GM18868 (cell line): Measurements from ENCODE around the gene FAM177A1.
"Not testable (repeated sequence)": the region's sequence is repeated elsewhere in the genome, so short reads cannot be mapped to it uniquely, and the experiment has no call there.

Source experiments
- ATAC-seq: cut with Tn5 transposase; IDR thresholded peaks from one replicate; pipeline ENCODE4 v1.9.1; 2021; ENCODE audit warnings: mild to moderate bottlenecking, moderate library complexity; ENCODE audit not compliant: unreplicated experiment

The FAM177A1 gene

DNA sequence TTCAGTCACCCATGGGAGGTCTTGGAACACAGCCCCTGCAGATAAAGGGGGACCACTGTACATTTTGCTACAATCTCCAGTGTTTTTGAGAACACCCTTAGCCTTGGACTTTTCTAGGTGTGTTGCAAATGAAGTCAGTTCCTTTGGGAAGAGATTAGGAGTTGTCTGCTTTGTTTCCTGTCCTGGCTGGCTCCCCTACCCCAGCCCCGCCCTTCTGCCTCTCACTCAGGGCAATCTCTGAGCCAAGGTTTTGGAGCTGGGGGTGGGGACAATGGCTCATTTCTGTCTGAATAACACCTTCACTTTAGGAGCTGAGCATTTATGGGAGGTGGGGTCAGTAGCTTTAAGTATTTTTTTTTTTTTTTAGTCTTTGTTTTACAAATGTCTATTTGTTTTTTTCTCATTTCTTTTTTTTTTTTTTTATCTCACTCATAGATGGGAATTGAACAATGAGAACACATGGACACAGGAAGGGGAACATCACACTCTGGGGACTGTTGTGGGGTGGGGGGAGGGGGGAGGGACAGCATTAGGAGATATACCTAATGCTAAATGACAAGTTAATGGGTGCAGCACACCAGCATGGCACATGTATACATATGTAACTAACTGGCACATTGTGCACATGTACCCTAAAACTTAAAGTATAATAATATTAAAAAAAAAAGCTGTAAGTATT lies 15.2 kb downstream of the FAM177A1 start:
- ATAC-seq: not testable (repeated sequence)

DNA sequence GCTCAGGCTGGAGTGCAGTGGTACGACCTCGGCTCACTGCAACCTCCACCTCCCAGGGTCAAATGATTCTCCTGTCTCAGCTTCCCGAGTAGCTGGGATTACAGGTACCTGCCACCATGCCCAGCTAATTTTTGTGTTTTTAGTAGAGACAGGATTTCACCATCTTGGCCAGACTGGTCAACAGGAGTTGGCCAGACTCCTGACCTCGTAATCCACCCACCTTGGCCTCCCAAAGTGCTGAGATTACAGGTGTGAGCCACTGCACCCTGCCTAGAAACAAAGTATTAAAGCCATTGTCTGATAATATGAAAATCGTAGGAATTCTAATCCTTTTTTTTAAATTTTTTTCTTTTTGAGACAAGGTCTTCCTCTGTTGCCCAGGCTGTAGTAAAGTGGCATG lies 19.7 kb downstream of the FAM177A1 start:
- ATAC-seq: not testable (repeated sequence)

DNA sequence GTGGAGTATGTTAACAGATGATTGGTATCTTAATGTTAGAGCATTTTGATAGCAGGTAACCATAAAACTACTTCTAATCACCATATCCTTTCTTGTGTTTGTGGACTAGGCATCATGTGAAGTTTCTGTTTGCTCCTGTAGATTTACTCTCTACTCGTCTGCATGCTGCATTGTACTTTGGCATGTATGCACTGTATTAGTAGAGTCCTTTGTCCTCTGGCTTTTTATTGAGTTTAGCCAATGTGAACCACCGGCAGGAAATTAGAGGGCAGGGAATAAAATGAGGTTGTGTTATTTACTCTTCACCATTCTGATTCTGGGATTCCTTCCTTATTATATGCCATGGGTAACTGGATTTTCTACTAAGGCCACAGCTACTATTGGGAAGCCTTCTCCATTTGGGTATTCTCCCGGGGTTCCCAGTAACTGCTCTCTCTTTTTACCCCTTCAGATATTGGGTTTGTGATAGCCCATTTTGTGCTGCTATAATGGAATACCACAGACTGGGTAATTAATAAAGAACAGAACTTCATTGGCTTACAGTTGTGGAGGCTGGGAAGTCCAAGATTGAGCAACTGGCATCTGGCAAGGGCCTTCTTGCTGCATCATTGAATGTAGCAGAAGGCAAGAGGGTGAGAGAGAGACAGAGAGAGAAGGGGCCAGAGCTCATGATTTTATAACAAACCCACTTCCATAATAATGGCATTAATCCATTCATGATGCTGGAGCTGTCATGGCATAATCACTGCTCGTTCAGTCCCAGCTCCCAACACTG lies 22.4 kb downstream of the FAM177A1 start:
- no peak for ATAC-seq

DNA sequence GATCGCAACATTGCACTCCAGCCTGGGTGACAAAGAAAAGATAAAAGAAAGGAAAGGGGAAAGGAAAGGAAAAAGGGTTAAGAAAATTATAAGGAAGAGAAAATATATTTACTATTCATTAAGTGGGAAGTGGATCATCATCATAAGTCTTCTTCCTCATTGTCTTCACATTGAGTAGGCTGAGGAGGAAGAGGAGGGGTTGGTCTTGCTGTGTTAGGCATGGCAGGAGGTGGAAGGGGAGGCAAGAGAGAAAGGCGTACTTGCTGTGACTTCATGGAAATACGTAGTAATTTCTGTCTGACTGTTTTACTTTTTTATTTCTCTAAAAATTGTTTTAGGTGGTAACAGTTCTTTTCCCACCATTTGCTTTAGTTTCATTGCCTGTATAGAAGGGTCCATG lies 26.2 kb downstream of the FAM177A1 start:
- no peak for ATAC-seq

DNA sequence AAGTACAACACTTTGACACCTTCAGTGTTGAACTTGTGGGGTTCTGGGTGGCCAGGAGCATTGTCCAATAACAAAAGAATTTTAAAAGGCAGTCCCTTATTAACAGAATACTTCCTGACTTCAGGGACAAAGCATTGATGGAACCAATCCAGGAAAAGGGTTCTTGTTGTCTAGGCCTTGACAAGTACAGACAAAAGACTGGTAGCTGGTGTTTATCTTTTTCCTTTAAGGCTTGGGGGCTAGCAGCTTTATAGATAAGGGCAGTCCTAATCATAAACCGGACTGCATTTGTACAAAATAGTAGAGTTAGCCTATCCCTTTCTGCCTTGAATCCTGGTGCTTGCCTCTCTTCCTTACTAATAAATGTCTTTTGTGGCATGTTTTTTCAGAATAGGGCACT lies 27.4 kb downstream of the FAM177A1 start:
- ATAC-seq: no peak

DNA sequence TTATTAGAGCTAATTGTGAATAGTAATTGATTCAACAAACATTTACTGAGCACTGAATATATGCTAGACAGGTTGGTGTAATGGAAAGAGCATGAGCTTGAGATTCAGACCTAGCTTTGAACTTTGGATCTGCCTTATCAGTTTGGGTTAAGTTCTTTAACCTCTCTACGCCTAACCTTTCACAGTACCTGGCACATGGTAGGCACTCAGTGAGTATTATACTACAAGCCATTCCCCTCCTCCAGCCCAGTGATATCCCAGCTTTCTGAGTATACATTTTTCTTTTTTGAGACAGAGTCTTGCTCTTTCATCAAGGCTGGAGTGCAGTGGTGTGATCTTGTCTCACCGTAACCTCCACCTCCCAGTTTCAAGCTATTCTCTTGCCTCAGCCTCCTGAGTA lies 32.0 kb downstream of the FAM177A1 start:
- no peak for ATAC-seq

DNA sequence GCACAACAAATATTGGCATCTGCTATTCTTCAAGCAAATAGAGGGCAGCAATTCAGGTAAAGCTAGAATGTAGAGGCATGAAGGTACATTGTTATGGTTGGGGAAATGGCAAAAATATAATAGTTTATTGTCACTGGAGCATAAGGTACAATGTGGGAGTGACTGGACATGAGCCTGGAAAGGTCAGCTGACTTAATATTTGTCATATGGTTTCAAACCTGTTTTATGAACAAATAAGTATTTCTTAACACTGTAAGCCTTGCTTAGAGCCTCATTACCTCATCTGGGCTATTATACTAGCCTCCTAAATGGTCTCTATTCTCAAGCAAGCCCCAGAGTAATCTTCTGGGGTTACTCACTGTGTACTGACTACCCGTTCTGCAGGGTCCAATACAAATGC lies 33.7 kb downstream of the FAM177A1 start:
- no peak for ATAC-seq

DNA sequence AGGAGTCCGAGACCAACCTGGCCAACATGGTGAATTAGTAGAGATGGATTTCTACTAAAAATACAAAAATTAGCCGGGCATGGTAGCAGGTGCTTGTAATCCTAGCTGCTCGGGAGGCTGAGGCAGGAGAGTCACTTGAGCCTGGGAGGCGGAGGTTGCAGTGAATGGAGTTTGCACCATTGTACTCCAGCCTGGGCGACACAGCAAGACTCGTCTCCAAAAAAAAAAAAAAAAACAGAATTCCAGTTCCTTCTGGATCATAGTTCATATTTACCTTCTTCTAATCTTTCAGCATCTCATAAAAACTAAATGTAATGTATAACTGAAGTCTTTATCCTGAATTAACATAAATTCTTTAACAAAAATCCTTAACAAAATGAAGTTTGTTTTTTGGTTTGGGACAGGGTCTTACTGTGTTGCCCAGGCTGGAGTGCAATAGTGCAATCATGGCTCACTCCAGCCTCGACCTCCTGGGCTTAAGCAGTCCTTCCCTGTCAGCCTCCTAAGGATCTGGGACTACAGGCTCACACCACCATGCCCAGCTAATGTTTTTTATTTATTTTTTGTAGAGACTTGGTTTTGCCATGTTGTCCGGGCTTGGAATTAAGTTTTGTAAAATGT lies 37.6 kb downstream of the FAM177A1 start:
- ATAC-seq: no peak

DNA sequence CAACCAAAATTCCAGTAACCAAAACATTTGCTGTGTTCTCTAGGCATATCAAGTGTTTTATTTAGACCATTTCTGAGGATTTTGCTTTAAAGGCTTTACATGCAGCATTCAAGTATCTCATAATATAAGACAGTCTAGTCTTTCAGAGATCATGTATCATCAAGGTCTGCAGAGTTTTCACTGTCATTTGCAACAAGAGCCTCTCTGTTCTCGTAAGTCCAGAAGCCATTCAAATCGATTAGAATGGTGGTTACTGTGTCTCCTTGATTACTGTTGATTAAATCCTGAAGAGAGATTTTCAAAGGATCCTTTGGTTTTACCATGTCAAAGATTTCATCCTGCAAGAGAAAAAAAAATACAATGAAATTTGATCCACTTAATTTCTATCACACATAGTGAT lies 39.4 kb downstream of the FAM177A1 start:
- no peak for ATAC-seq

DNA sequence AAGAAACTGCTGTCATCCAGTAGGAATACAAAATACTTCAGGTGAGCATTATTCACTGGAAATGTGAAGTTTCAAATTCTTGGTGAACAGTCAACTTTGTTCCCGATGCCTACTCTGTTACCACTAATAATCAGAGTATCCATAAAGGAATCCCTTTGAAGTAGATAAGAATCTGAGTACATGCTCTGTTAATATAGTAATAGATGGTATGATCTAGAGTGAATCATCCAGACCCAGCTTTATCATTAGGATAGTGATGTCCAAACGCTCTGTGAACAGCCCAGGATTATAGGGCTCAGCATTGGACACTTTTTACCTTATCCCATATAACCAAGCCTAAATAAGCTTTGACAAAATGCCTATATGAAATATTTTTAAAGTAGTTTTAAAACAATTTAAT lies 42.4 kb downstream of the FAM177A1 start:
- no peak for ATAC-seq

DNA sequence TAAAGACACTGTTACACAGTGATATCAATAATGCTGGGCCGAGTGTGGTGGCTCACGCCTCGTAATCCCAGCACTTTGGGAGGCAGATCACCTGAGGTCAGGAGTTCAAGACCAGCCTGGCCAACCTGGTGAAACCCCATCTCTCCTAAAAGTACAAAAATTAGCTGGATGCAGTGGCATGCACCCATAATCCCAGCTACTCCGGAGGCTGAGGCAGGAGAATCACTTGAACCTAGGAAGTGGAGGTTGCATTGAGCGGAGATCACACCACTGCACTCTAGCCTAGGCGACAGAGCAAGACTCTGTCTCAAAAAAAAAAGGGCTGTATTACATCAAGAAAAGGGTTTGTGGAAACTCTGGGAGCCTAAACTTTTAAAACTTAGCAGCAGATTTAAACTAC lies 48.6 kb downstream of the FAM177A1 start:
- ATAC-seq: not testable (repeated sequence)

DNA sequence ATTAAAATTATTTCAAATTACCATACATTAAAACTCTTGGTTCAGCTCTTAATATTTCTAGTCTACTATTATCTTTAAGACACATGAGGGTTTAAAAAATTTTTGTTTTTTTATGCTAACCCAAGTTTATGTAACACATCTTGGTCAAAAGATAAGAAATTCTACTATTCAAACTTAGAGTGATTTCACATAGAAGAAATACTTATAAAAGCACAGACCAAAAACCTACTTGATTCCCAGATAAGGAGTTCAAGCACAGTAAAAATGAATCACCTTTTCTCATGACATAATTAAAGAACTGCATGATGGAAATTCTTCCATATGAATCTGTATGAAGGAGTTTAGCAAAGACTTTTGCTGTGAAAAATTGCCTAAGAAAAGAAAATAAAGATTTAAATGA lies 61.8 kb downstream of the FAM177A1 start:
- no peak for ATAC-seq

DNA sequence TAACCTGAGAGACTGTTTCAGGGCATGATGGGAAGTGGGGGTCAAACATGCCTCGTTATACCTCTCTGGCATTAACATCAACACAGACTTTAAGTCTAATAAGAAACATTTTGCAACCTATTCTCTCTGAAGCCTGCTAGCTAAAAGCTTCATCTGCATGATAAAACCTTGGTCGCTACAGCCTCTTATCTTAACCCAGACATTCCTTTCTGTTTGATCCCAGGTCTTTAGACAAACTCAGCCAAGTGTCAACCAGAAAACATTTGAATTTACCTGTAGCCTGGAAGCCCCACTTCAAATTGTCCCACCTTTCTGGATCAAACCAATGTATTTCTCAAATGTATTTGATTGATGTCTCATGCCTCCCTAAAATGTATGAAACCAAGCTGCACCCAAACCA lies 66.6 kb downstream of the FAM177A1 start:
- no peak for ATAC-seq

DNA sequence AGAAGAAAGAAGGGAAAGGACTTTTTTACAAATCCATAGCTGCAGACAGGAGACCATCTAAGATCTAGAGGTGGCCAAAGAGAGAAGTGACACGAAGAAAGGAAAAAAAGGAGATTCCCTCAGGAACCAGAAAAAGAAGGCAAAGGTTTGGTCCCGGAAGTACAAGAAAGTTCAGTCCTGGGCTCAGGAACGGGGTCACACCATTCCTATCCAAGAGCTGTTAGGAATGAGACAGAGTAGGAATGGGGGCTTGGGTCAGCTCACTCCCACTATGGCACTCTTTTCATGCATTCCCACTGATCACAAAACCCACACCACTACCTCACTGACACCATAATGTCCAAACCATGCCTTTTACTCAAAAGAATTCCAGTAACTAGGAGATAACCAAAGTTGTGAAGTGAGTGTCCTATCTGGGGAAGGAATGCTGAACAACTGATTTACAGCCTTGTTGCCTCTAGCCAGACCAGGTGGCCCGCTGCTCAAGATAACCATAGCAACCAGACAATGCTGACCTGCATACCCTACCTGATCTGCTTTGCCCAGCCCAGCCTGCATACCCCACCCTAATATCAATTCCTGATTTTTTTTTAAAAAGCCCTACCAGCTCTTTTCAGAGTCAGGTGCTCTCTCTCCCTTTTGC lies 67.4 kb downstream of the FAM177A1 start:
- no peak for ATAC-seq

DNA sequence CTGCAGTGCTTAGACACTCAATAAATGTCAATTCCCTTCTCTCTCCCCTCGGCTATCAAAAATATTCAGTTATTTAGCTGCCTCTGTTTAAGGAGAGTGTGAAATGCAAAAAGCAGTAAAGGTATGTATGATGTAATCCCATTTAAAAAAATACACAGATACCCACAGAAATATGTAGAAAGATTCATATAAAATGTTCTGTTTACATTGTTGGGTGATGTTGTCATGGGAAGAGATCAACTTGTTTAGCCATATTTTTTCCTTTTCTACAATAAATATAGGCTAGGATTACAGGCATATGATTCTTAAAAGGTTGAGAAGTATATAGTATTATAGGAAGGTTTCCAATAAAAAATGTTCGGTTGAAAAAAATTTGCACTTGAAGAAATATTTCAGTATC lies 68.0 kb downstream of the FAM177A1 start:
- no peak for ATAC-seq

DNA sequence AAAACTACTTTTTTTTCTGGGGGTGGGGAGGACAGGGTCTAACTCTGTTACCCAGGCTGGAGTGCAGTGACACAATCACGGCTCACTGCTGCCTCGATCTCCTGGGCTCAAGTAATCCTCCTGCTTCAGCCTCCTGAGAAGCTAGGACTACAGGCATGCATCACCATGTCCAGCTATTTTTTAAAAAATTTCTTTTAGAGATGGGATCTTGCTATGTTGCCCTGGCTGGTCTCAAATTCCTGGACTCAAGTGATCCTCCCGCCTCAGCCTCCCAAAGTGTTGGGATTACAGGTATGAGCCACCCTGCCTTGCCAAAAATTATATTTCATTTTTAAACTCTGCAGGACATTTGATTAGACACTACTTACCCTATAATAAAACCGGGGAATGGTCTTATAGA lies 70.2 kb downstream of the FAM177A1 start:
- no peak for ATAC-seq

DNA sequence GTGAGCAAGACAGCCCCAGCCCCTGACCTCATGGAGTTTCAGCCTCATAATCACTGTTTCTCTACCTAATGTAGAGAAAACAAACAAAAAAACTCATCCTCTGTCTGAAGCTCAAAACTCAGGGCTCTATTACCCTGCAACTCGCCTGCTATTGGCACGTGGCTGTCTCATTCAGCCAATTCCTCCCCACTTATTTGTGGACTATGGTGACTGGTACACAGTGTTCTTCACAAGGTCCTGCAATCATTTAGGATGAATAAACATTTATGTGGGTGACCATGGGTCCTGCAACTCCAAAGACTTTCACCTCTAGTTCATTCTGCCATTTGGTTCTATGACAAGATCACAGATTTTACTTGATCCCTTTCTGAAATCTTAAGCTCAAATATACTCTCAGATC lies 71.0 kb downstream of the FAM177A1 start:
- no peak for ATAC-seq

DNA sequence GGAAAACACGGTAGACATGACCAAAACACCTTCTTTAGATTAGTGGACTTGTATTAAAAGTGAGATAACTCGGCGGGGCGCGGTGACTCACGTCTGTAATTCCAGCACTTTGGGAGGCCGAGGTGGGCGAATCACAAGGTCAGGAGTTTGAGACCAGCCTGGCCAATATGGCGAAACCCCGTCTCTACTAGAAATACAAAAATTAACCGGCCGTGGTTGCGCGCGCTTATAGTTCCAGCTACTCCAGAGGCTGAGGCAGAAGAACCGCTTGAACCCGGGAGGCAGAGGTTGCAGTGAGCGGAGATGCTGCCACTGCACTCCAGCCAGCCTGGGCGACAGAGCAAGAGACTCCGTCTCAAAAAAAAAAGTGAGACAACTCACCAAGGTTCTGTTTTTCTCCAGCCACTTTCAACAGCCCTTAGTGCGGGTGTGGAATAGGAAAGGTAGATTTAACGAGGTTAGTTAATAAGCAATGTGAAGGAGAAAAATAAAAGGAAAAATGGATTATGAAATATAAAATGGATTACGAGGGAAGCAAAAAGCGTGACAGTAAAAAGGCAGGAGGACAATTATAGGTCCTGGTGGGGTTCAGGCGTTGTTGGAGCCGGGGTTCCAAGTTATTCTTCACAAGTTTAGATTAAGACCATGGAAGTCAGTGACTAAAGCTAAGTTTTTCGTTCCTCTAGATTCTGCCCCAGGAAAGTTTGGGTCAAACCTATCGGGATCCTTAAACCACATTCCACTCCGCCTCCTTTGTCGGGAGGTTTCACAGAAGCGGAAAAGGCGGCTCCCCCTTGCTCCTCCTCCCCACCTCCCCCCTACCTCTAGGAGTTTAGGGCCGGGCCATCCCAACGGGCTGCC lies 75.2 kb downstream of the FAM177A1 start:
- ATAC-seq: peak; percentile 1

DNA sequence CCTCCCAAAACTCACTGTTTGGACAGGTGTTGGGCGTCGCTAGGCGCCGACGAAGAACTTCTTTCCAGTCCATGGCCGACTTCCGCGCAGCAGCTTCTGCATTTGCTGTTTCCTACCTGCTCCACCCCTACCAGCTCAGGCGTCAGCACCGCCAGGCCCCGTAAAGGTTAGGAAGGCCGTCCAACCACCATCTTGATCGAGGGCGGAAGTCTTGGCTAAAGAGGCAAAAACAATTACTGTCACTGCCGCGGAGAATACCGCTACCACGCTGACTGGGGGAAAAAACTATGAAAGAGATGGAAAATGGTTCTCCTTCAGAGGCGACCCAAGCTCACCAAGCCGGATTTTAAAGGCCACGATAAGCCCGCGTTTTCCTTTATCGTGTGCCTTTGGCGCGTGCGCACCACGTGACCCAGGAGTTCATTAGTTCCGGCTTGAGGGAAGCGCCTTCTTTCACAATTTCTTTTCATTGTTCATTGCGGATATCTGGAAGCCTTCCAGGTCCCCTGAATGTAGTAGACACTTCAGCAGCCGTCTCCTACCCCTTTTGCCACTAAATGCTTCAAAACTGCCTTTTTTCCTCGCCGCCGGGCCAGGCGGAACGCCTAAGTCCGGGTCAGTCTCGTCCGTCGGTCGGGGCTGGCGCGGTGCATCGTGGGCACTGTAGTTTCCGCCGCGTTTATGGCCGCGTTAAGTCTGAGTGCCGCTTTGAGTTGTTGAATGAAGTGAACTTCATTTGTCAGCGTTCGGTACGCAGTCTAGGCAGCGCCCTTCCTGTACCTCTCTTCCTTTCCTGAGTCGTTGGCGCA lies 76.0 kb downstream of the FAM177A1 start, which contains the start of the genes PPP2R3C and PRORP:
TSS of gene PPP2R3C (minus strand) at position 104 of the 809 bp plus-strand sequence. CDS start at position 73, 31 bp downstream.
TSS of gene PRORP (plus strand) at position 666 of the 809 bp plus-strand sequence. CDS start 694 bp downstream, outside the sequence.
- ATAC-seq: peak; percentile 85
